ENCODE data around the gene LHX6. TPM values are rescaled to one million over a fixed set of nuclear protein-coding genes. Genes with fewer than 3 reads are reported as not detected.

Gene LHX6
- total RNA-seq, 1 experiment from 2014 or later, result 4.1 TPM

Other genes with a start within 250 kb of the LHX6 start
- gene TTLL11, start 135.6 kb downstream of the LHX6 start, total RNA-seq (2021; ENCODE audit: unreplicated experiment), result 2.2 TPM
- gene NDUFA8, start 69.2 kb downstream of the LHX6 start, total RNA-seq (2021; ENCODE audit: unreplicated experiment), result 84.5 TPM
- gene MORN5, start 69.0 kb downstream of the LHX6 start, total RNA-seq (2021; ENCODE audit: unreplicated experiment), result not detected
- gene RBM18, start 35.9 kb upstream of the LHX6 start, total RNA-seq (2021; ENCODE audit: unreplicated experiment), result 32.5 TPM
- 88.6 TPM for gene MRRF, start 35.9 kb upstream of the LHX6 start, total RNA-seq (2021; ENCODE audit: unreplicated experiment)
- 3.5 TPM for gene PTGS1, start 142.1 kb upstream of the LHX6 start, total RNA-seq (2021; ENCODE audit: unreplicated experiment)
- gene OR1J1, start 249.0 kb upstream of the LHX6 start, total RNA-seq (2021; ENCODE audit: unreplicated experiment), result not detected